K562 (cell line): ENCODE results near the gene SMIM36. TPM values are rescaled to one million over a fixed set of nuclear protein-coding genes. Genes with fewer than 3 reads are reported as not detected.

Experiments
- BACH1 ChIP-seq: fragments of 200-800 bp; sonication (Bioruptor generic); IDR thresholded peaks from 2 replicates; pipeline ENCODE4 v1.6.1; 2016; ENCODE audit warnings: missing genetic modification characterization, missing compliant biosample characterization
- BCL6 ChIP-seq: fragments of 250-450 bp; sonication (Bioruptor Pico); IDR thresholded peaks from 2 replicates; pipeline ENCODE4 v1.4.0; 2020
- GTF2A2 ChIP-seq: IDR thresholded peaks from 2 replicates; pipeline ENCODE4 v1.6.1; 2016; ENCODE audit warnings: mild to moderate bottlenecking, missing genetic modification characterization, missing compliant biosample characterization
- IRF9 ChIP-seq: fragments of 450-650 bp; IDR thresholded peaks from 2 replicates; pipeline ENCODE4 v1.6.1; 2016; ENCODE audit warnings: missing biosample characterization, missing genetic modification characterization
- JUND ChIP-seq, 2 experiments: IDR thresholded peaks; 2 replicates in 1 of 2; 3 replicates in 1 of 2; pipeline ENCODE4 v1.6.1; 2011; ENCODE audit warnings: borderline replicate concordance in 2 of 2, low read depth in 2 of 2, low read length in 2 of 2, improper control_type of control experiment in 1 of 2, missing biosample characterization in 1 of 2, missing genetic modification characterization in 1 of 2, missing genetic modification reagents in 1 of 2
- MECOM ChIP-seq: fragments of 250-450 bp; sonication (Bioruptor Pico); IDR thresholded peaks from 2 replicates; pipeline ENCODE4 v1.8.0; 2022; ENCODE audit warnings: inconsistent platforms
- PHB2 ChIP-seq: fragments of 450-650 bp; IDR thresholded peaks from 2 replicates; pipeline ENCODE4 v1.6.1; 2017; ENCODE audit warnings: low read depth
- RHOXF2B ChIP-seq: fragments of 250-450 bp; sonication (Bioruptor Pico); conservative IDR thresholded peaks from 2 replicates; pipeline ENCODE4 v1.5.1; 2021
- SMAD3 ChIP-seq: fragments of 450-650 bp; formaldehyde crosslinking; conservative IDR thresholded peaks from 2 replicates; pipeline ENCODE4 v1.4.0; 2020; ENCODE audit warnings: mild to moderate bottlenecking
- SMAD4 ChIP-seq: fragments of 250-450 bp; sonication (Bioruptor Pico); conservative IDR thresholded peaks from 2 replicates; pipeline ENCODE4 v1.8.0; 2021; ENCODE audit warnings: inconsistent platforms, mild to moderate bottlenecking, moderate library complexity
- TCFL5 ChIP-seq: fragments of 250-450 bp; sonication (Bioruptor Pico); conservative IDR thresholded peaks from 2 replicates; pipeline ENCODE4 v1.6.1; 2021; ENCODE audit warnings: mild to moderate bottlenecking, moderate library complexity, matching md5 sums
- ZNF143 ChIP-seq: sonication (generic); formaldehyde crosslinking; IDR thresholded peaks from 2 replicates; pipeline ENCODE4 v1.9.0; 2022; ENCODE audit warnings: mild to moderate bottlenecking, missing genetic modification reagents
- ZNF41 ChIP-seq: fragments of 250-450 bp; sonication (Bioruptor Pico); conservative IDR thresholded peaks from 2 replicates; pipeline ENCODE4 v1.4.0; 2020; ENCODE audit warnings: mild to moderate bottlenecking
- ZNF449 ChIP-seq: fragments of 250-450 bp; sonication (Bioruptor Pico); IDR thresholded peaks from 2 replicates; pipeline ENCODE4 v1.8.0; 2022; ENCODE audit warnings: moderate library complexity, mild to moderate bottlenecking, inconsistent platforms
- ZNF561 ChIP-seq: fragments of 450-650 bp; formaldehyde crosslinking; conservative IDR thresholded peaks from 2 replicates; pipeline ENCODE4 v1.4.0; 2020; ENCODE audit warnings: mild to moderate bottlenecking, moderate library complexity
- ZNF584 ChIP-seq: fragments of 200-800 bp; sonication (Bioruptor generic); IDR thresholded peaks from 2 replicates; pipeline ENCODE4 v1.6.1; 2016; ENCODE audit warnings: low read depth, mild to moderate bottlenecking, missing genetic modification characterization, missing compliant biosample characterization
- ZNF586 ChIP-seq: fragments of 450-650 bp; formaldehyde crosslinking; conservative IDR thresholded peaks from 2 replicates; pipeline ENCODE4 v1.4.0; 2020; ENCODE audit warnings: mild to moderate bottlenecking, moderate library complexity
- ZNF644 ChIP-seq: fragments of 200-800 bp; sonication (Bioruptor generic); IDR thresholded peaks from 2 replicates; pipeline ENCODE4 v1.6.1; 2016; ENCODE audit warnings: low read depth, missing genetic modification characterization, missing compliant biosample characterization
- polyA plus RNA-seq, 8 experiments: library from polyadenylated mRNA; depleted of rRNA in 4 of 8; stranded (reverse) in 5 of 8; unstranded in 3 of 8; fragments of >200 nt; fragmentation: Nextera tagmentation in 2 of 8; fragmentation: Illumina TruSeq in 1 of 8; extraction: Ambion mirVana in 2 of 8; extraction: Trizol in 1 of 8; gene quantifications; 2 replicates each; pipeline versions ENCODE4 v1.2.1 to v1.2.3, GENCODE V29; 2011 to 2014; ENCODE audit warnings: inconsistent platforms in 1 of 8, missing spikeins in 1 of 8
- total RNA-seq, 7 experiments: library from RNA; depleted of rRNA in 6 of 7; stranded (reverse); fragments of >200 nt in 6 of 7; fragmentation: Illumina TruSeq in 2 of 7; extraction: Trizol in 2 of 7; gene quantifications; 2 replicates each; pipeline versions ENCODE4 v1.2.1 to v1.2.3, GENCODE V29; 2011 to 2021; ENCODE audit warnings: low replicate concordance in 1 of 7
- TF ChIP-seq, protein P1 (sequence below), 2 experiments: fragments of 200-800 bp in 1 of 2; sonication (Bioruptor generic) in 1 of 2; sonication (generic) in 1 of 2; formaldehyde crosslinking in 1 of 2; IDR thresholded peaks in 1 of 2; conservative IDR thresholded peaks in 1 of 2; 2 replicates each; pipeline versions ENCODE4 v1.5.0 to v1.6.1; 2016 to 2020; ENCODE audit warnings: missing compliant biosample characterization in 1 of 2, missing genetic modification characterization in 1 of 2, missing genetic modification reagents in 1 of 2
- TF ChIP-seq, protein P2 (sequence below): fragments of 450-650 bp; formaldehyde crosslinking; IDR thresholded peaks from 2 replicates; pipeline ENCODE4 v1.4.0; 2022; ENCODE audit warnings: mild to moderate bottlenecking, moderate library complexity
- TF ChIP-seq, protein P3 (sequence below): fragments of 450-650 bp; conservative IDR thresholded peaks from 2 replicates; pipeline ENCODE4 v1.6.1; 2016; ENCODE audit warnings: missing genetic modification characterization, low read depth, mild to moderate bottlenecking, missing compliant biosample characterization, moderate library complexity

Gene SMIM36
- total and polyA plus RNA-seq, 9 of the 15 experiments (the other 6 are each of a cell fraction or from before 2014, with no cell fraction given): not detected

DNA sequence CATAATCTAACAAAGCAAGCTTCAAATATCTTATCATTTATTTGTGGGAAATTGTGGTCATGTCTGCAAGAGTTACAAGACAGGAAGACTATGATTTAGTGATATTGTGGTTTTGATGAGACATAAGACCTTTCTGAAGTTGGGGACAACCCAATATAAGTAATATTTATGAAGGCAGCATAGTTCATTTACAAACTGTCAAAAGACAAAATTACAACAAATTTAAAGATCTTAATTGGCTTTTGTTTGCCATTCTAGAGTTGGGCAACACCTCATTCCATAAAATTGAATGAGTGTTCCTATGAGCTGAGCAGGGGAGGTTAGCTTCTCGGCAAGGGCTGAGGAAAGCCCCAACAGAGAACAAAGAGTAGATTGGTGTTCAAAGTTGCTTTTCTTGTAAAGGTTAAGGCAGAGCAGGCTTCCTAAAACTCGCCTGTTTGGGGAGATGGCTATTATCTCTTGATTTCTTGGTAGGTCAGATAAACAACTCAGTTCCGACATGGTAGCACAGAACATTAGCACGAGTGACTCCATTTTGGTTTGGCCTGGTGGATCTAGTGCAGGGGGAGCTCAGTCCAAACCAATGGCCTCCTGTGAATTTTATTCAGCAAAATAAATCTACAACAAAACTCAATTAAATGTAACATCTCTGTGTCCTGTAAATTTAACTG, 78.8 kb downstream of the SMIM36 start (continued):
- TF ChIP-seq, protein P1, sequence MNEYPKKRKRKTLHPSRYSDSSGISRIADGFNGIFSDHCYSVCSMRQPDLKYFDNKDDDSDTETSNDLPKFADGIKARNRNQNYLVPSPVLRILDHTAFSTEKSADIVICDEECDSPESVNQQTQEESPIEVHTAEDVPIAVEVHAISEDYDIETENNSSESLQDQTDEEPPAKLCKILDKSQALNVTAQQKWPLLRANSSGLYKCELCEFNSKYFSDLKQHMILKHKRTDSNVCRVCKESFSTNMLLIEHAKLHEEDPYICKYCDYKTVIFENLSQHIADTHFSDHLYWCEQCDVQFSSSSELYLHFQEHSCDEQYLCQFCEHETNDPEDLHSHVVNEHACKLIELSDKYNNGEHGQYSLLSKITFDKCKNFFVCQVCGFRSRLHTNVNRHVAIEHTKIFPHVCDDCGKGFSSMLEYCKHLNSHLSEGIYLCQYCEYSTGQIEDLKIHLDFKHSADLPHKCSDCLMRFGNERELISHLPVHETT (CRISPR knock-in tag; conservative IDR thresholded peaks at IDR 0.05 in 1 of 2, IDR thresholded peaks at IDR 0.05 in 1 of 2): peak in 1 of 2 experiments; percentile 90; a peak in 2 of 4 replicates
- TF ChIP-seq SMAD4 (peak; percentile 84), ZNF586 (CRISPR knock-in tag) (no peak), ZNF41 (CRISPR knock-in tag) (peak; percentile 85), SMAD3 (CRISPR knock-in tag) (peak; percentile 93), ZNF644 (tag) (peak; percentile 90), BACH1 (tag) (peak; percentile 81), BCL6 (CRISPR knock-in tag) (peak; percentile 58; the same call in 1 of the 2 replicates), ZNF584 (CRISPR knock-in tag) (peak; percentile 83; the same call in 1 of the 2 replicates), ZNF143 (CRISPR knock-in tag) (no peak), GTF2A2 (tag) (peak; percentile 89), JUND (IDR thresholded peaks at IDR 0.05; ENCODE audit: borderline replicate concordance, low read depth, low read length) (no peak), JUND (tag; IDR thresholded peaks at IDR 0.05; ENCODE audit: borderline replicate concordance, low read depth, low read length) (peak; percentile 14; the same call in 1 of the 3 replicates), MECOM (CRISPR knock-in tag) (peak; percentile 56; the same call in 1 of the 2 replicates), TCFL5 (peak; percentile 74; the same call in 1 of the 2 replicates), ZNF561 (no peak), RHOXF2B (CRISPR knock-in tag) (no peak), PHB2 (no peak), ZNF449 (CRISPR knock-in tag) (peak; percentile 83), IRF9 (tag) (peak; percentile 64; the same call in 1 of the 2 replicates)
- TF ChIP-seq, protein P2, sequence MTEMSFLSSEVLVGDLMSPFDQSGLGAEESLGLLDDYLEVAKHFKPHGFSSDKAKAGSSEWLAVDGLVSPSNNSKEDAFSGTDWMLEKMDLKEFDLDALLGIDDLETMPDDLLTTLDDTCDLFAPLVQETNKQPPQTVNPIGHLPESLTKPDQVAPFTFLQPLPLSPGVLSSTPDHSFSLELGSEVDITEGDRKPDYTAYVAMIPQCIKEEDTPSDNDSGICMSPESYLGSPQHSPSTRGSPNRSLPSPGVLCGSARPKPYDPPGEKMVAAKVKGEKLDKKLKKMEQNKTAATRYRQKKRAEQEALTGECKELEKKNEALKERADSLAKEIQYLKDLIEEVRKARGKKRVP (CRISPR knock-in tag): 0 out of 2 replicates have a peak, but pooled peaks have one; percentile 60
- TF ChIP-seq, protein P3, sequence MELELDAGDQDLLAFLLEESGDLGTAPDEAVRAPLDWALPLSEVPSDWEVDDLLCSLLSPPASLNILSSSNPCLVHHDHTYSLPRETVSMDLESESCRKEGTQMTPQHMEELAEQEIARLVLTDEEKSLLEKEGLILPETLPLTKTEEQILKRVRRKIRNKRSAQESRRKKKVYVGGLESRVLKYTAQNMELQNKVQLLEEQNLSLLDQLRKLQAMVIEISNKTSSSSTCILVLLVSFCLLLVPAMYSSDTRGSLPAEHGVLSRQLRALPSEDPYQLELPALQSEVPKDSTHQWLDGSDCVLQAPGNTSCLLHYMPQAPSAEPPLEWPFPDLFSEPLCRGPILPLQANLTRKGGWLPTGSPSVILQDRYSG (tag): peak; percentile 93
